Retina (tissue), 1 donor: ENCODE data around the gene HNRNPC.
"Not testable (repeated sequence)": the region's sequence is repeated elsewhere in the genome, so short reads cannot be mapped to it uniquely, and the experiment has no call there.

Source experiments
- DNase-seq: peaks from one replicate; pipeline ENCODE4 v3.0.0-alpha.2; 2016

Gene HNRNPC

DNA sequence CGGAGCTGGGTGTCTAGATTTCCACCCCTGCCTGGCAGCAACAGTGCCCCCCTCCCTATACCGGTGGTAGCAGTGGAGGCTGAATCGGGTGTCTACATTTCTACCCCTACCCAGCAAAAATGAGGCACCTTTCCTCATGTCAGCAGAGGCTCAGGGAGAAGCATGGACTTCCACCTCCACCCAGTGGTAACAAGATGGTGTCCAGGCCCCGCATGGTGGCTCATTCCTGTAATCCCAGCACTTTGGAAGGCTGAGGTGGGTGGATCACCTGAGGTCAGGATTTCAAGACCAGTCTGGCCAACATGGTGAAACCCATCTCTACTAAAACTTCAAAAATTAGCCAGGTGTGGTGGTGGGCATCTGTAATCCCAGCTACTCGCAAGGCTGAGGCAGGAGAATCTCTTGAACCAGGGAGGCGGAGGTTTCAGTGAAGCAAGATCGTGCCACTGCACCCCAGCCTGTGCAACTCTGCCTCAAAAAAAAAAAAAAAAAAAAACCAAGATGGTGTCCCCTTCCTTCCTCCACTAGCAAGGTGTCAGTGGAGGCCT lies 77.9 kb downstream of the HNRNPC start:
- DNase-seq: no peak

DNA sequence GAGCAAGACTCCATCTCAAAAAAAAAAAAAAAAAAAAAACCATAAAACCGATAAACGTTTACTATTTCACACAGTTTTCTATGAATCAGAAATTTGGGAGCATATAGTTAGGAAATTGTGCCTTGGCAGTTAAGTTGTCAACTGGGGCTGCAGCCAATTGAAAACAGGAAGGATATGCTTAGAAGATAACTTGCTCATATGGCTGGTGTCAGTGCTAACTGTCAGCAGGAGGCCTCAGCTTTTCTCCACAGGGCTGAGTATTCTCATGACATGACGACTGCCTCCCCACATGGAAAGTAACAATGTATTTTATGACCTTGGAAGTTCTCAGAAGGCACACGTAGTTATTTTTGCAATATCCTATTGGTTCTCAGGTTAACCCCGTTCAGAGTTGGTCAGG lies 83.8 kb downstream of the HNRNPC start:
- DNase-seq: no peak

DNA sequence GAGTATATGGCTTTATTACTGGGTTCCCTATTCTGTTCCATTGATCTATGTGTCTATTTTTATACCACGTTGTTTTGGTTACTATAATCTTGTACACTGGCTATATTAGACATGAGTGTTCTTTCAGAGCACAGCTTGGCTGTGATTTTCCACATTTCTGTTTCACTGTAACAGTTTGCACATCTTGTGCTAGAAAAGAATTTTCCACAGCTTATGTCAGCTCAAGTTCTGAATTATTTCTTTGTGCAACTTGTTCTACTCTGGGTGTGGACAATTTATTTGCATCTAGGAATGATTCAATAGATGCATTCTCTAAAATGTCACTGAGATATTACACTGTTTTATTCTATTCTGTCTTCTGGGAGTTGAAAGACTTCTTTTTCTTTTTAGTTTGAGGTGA lies 85.0 kb downstream of the HNRNPC start:
- DNase-seq: no peak

DNA sequence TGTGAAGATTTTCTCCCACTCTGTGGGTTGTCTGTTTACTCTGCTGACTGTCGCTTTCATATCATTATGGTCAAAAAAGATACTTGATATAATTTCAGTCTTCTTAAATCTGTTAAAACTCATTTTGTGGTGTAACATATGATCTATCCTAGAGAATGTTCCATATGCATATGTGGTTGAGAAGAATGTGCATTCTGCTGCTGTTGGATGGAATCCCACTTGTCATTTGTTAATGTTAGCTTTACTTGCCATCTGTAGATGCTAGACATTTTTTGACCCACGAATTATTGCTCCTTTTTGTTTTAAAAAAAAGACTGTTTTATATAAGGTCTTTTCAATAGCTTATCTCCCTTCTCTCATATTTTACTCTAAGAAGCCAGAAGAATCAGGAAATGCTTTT lies 87.1 kb downstream of the HNRNPC start:
- no peak for DNase-seq

DNA sequence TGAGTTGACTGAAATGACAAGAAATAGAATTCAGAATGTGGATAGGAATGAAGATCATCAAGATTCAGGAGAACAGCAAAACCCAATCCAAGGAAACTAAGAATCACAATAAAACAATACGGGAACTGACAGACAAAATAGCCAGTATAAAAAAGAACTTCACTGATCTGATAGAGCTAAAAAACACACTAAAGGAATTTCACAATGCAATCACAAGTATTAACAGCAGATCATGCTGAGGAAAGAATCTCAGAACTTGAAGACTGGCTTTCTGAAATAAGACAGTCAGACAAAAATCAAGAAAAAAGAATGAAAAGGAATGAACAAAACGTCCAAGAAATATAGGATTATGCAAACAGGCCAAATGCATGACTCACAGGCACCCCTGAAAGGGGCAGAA lies 98.1 kb downstream of the HNRNPC start:
- DNase-seq: no peak

DNA sequence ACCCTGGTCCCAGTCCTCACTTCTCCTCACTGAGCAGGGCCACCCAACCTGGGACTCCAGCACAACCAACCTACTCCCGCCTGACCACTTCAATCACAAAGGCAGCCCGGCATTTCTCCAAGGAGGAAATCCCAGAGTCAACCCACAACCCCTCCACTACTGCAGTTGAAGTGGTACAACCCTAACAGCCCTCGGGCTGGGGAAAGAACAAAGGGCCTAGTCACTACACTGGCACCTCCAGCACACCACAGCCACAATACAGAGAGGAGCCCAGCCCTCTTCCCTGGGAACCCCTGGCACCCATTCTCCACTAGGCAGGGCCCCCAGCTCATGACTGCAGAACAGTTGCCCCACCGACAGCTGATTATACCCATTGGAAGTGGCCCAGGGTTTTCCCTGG lies 99.7 kb downstream of the HNRNPC start:
- DNase-seq: no peak

DNA sequence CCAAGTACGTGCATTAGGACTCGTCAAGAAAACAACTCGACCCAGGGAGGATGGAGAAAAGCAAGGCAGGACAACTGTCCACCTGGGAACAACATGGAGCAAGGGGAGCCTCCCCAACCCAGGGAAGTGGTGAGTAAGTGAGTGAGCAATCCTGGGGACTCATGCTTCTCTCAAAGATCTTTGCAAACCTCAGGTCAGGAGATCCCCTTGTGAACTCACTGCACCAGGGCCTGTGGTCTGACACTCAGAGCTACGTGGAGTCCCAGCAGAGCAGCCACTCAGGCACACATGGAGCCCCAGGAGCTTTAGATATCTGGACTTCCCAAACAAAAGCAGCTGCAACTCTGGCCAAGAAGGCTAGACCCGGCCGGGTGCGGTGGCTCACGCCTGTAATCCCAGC lies 101.2 kb downstream of the HNRNPC start:
- no peak for DNase-seq

DNA sequence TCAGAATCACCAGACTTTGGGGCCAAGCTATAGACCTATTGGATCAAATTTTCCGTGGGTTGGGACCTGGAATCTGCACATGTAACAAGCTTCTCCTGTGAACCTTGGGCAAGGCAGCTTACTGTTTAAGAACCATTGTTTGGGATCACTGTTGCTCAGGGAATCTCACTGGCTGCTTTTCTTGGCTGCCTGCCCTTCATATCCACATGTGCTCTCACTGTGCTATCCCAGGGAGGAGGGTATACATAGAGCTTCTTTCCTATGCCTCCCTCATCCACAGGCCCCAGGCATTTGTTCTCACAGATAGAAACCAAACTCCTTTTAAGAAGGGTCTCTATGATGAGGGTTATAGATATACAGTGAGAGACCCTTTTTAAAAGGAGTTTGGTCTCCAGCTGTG lies 103.6 kb downstream of the HNRNPC start:
- DNase-seq: not testable (repeated sequence)

DNA sequence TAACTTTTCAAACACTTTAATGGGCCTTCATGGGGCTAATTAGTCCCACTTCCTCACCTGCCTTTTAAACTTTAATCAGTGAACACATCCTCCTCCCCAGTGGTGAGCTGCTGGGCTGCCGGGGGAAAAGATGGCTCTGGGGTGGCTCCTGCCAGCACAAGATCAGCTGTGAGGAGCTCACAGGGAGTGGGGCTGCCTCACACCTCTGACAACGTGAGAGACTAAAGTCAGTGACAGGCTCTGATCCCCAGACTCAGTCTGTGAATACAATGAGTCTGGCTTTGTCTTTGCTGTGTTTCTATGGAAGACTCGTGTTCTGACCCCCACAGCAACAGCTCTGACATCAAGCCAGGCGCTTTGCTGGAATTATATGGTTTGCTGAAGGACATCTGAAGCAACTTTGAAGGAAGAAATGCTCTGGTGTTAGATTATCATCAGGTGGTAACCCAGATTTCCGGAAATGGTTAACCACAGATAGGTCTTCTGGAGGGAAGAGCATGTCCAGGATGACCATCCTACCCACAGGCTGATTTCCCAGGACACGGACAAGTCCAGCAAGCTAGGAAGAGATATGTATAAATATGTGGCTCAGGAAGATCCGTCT lies 104.1 kb downstream of the HNRNPC start:
- DNase-seq: not testable (repeated sequence)

DNA sequence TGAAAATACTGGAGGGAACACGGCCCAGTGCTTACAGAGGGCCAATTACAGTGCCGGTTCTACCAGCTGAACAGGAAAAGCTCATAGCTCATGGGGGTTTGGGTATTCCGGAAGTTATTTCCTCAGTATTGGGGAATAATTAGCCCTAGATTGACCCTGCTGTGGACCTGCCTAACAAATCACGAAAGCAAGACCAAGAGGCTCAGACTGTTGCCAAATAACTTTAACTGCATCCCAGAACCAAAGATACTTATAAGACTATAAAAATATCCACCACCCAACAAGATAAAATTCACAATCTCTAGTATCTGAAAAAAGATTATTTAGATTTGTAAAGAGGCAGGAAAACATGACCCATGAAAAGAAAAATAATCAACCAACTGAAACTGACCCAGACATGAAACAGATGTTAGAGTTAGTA lies 105.4 kb downstream of the HNRNPC start:
- DNase-seq: no peak

DNA sequence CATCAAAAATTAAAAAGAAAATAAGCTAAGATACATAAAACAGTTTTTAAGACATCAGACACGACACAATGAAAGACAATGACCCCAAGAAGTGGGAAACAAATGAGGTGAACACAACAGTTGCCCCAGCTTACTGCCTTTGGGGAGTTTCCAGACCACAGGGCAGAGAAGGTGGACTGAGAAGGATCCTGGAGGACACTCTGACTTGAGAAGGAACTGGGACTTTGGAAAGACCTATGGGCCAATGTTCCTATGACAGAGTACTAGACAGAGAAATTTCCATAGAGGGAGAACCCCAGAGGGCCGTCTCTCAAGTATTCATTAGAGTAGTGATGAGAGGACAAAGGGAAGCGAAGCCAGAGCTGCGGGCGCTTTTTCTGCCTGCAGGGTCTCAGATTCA lies 107.2 kb downstream of the HNRNPC start:
- DNase-seq: no peak

DNA sequence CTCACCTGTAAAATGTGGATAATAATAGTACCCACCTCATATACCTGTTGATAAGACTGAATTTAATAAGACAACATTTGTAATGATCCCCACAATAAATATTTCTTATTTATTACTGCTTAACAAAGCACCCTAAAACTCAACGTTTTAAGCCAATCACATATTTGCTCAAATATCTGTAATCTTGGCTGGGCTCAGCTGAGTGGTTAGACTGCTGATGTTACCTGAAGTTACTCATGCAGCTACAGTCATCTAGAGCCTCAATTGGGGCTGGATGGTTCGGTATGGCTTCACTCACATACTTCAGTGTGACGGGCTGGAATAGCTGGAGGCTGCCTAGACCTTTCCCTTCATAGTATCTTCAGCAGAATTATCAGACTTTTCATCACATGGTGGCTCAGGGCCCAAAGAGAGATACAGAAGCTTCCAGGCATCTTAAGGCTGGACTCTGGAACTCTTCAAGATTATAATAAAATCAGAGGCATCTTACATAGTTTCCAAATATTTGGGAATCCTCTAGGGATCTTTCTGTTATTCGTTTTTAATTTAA lies 109.1 kb downstream of the HNRNPC start:
- no peak for DNase-seq
